NCI-H1092 treated with DMSO at 0.1 percent for 48 hours (cell line): ENCODE measurements around the gene CHD1L.
"Not testable (repeated sequence)": the region's sequence is repeated elsewhere in the genome, so short reads cannot be mapped to it uniquely, and the experiment has no call there.

Experiments used
- DNase-seq: peaks from one replicate; lab custom pipeline; 2025; lab: John Stamatoyannopoulos, UW

The CHD1L gene

GRCh38 chr1:147233903-147234302 lies 8.6 kb upstream of the CHD1L start:
- not testable (repeated sequence) for DNase-seq

- no peak for DNase-seq
These were observed 6.7 kb upstream of the CHD1L start for GRCh38 chr1:147235822-147236221.

GRCh38 chr1:147236448-147236847 lies 6.0 kb upstream of the CHD1L start:
- DNase-seq, result no peak

- DNase-seq, result no peak
These were observed 5.3 kb upstream of the CHD1L start for GRCh38 chr1:147236959-147237791.

- DNase-seq, result no peak
These were observed 4.2 kb upstream of the CHD1L start for GRCh38 chr1:147238053-147238902.

GRCh38 chr1:147238925-147239820 lies 3.3 kb upstream of the CHD1L start:
- DNase-seq, result no peak

GRCh38 chr1:147240131-147240721 lies 2.3 kb upstream of the CHD1L start:
- not testable (repeated sequence) for DNase-seq

- no peak for DNase-seq
These were observed 493 bp upstream of the CHD1L start for GRCh38 chr1:147241934-147242448.

- peak; percentile 64 for DNase-seq
These were observed 773 bp downstream of the CHD1L start for GRCh38 chr1:147243228-147243685.

GRCh38 chr1:147243841-147244240 lies 1.4 kb downstream of the CHD1L start:
- peak; percentile 34 for DNase-seq

- DNase-seq, result no peak
These were observed 2.6 kb downstream of the CHD1L start for GRCh38 chr1:147245129-147245528.

GRCh38 chr1:147245586-147246021 lies 3.1 kb downstream of the CHD1L start:
- DNase-seq, result no peak

GRCh38 chr1:147246044-147246690 lies 3.7 kb downstream of the CHD1L start:
- no peak for DNase-seq

GRCh38 chr1:147246910-147247655 lies 4.6 kb downstream of the CHD1L start:
- DNase-seq, result no peak

GRCh38 chr1:147247656-147248238 lies 5.3 kb downstream of the CHD1L start:
- DNase-seq, result no peak

GRCh38 chr1:147252540-147252939 lies 10.1 kb downstream of the CHD1L start:
- DNase-seq, result no peak

GRCh38 chr1:147260956-147261355 lies 18.5 kb downstream of the CHD1L start:
- no peak for DNase-seq

- no peak for DNase-seq
These were observed 21.8 kb downstream of the CHD1L start for GRCh38 chr1:147264158-147264768.

- DNase-seq, result no peak
These were observed 23.9 kb downstream of the CHD1L start for GRCh38 chr1:147266381-147266780.
